Activated CD8-positive, alpha-beta T cell treated with anti-CD3 and anti-CD28 coated beads for 36 hours (primary cell): Measurements from ENCODE around the gene CLTCL1. TPM values are rescaled to one million over a fixed set of nuclear protein-coding genes. Genes with fewer than 3 reads are reported as not detected.

Experiments used
- ATAC-seq: fragments of 200-7000 bp; cut with Tn5 transposase; one replicate; pipeline ENCODE4 v1.10.0; 2021; ENCODE audit warnings: mild to moderate bottlenecking, moderate library complexity
- CTCF ChIA-PET: fragments of 350-600 bp; sonication (Branson Sonifier 250); formaldehyde crosslinking; loops from one replicate; lab custom pipeline; 2021; ENCODE audit warnings: antibody characterized with exemption; lab: Charles Lee
- POLR2A ChIA-PET: fragments of 350-600 bp; sonication (Branson Sonifier 250); formaldehyde crosslinking; loops from one replicate; lab custom pipeline; 2021; ENCODE audit warnings: antibody characterized with exemption; lab: Charles Lee
- DNase-seq: peaks from one replicate; pipeline ENCODE4 v3.0.0-alpha.2; 2020
- H3K27ac Mint-ChIP-seq: one replicate; pipeline ENCODE4 v1.8.0; 2021; ENCODE audit warnings: mild to moderate bottlenecking, mixed read lengths
- H3K27me3 Mint-ChIP-seq: one replicate; pipeline ENCODE4 v1.8.0; 2021; ENCODE audit warnings: mixed read lengths
- H3K36me3 Mint-ChIP-seq: one replicate; pipeline ENCODE4 v1.8.0; 2021; ENCODE audit warnings: low read depth, mixed read lengths
- H3K4me1 Mint-ChIP-seq: one replicate; pipeline ENCODE4 v1.8.0; 2021; ENCODE audit warnings: low read depth, mixed read lengths
- H3K4me3 Mint-ChIP-seq: one replicate; pipeline ENCODE4 v1.8.0; 2021; ENCODE audit warnings: mild to moderate bottlenecking, moderate library complexity, mixed read lengths
- H3K9me3 Mint-ChIP-seq: one replicate; pipeline ENCODE4 v1.8.0; 2021; ENCODE audit warnings: mixed read lengths
- CTCF ChIP-seq: fragments of 200-600 bp; IDR thresholded peaks from one replicate; pipeline ENCODE4 v1.8.0; 2022; ENCODE audit warnings: antibody characterized with exemption, mild to moderate bottlenecking
- intact Hi-C: fragments of 100-400 bp; cut with micrococcal nuclease; formaldehyde crosslinking; loops from one replicate; pipeline ENCODE4 v1.10.0; 2022
- total RNA-seq, 2 experiments: library from RNA; stranded (reverse); gene quantifications; one replicate each; pipeline ENCODE4 v1.2.3, GENCODE V29; 2021

CLTCL1 gene
- total RNA-seq, 2 experiments from 2014 or later: 0.45 to 0.65 TPM

GRCh38 chr22:19223617-19224016, 67.9 kb downstream of the CLTCL1 start:
- ChIA-PET CTCF (interaction anchor here (1.0 to 1.2 kb wide), 3 partner anchors 10 to 30 kb away, joined by 3 to 4 read pairs (median 3); no protein-coding TSS in a partner anchor), POLR2A (no interaction called here)
- no peak overlapping the region for H3K27ac Mint-ChIP-seq
- DNase-seq (no peak), ATAC-seq (no peak)
- intact Hi-C loops: no loop called here
- H3K36me3 Mint-ChIP-seq: no peaks in the 10 kb centered on the region
- no peak overlapping the region for H3K4me3 Mint-ChIP-seq
- H3K9me3 Mint-ChIP-seq: no peaks in the 10 kb centered on the region
- H3K27me3 Mint-ChIP-seq: no peaks in the 10 kb centered on the region
- no peaks in the 10 kb centered on the region for H3K4me1 Mint-ChIP-seq
- TF ChIP-seq CTCF: no peak

- ATAC-seq (no peak), DNase-seq (no peak)
- Mint-ChIP-seq H3K4me1 (peaks cover under 1% of the 10 kb centered on the region), H3K4me3 (no peak overlapping the region), H3K27me3 (no peaks in the 10 kb centered on the region), H3K9me3 (no peaks in the 10 kb centered on the region), H3K27ac (no peak overlapping the region), H3K36me3 (no peaks in the 10 kb centered on the region)
- POLR2A ChIA-PET: interaction anchor here (1.3 kb wide), 1 partner anchor 15 kb away, joined by 4 read pairs; no protein-coding TSS in a partner anchor
- intact Hi-C loops: no loop called here
- CTCF ChIA-PET: interaction anchor here (1.0 to 1.2 kb wide), 3 partner anchors 9 to 29 kb away, joined by 3 to 4 read pairs (median 3); no protein-coding TSS in a partner anchor
- TF ChIP-seq CTCF: no peak
These were observed 68.4 kb downstream of the CLTCL1 start for GRCh38 chr22:19223110-19223509.

GRCh38 chr22:19222242-19223005, 69.1 kb downstream of the CLTCL1 start:
- no peaks in the 10 kb centered on the region for H3K9me3 Mint-ChIP-seq
- CTCF ChIA-PET: interaction anchor here (1.0 to 1.2 kb wide), 2 partner anchors 27 to 29 kb away, joined by 3 read pairs; no protein-coding TSS in a partner anchor
- H3K27me3 Mint-ChIP-seq: no peaks in the 10 kb centered on the region
- ATAC-seq (no peak), DNase-seq (no peak)
- intact Hi-C loops: no loop called here
- POLR2A ChIA-PET: interaction anchor here (1.3 kb wide), 1 partner anchor 14 kb away, joined by 4 read pairs; no protein-coding TSS in a partner anchor
- no peak for TF ChIP-seq CTCF
- no peak overlapping the region for H3K4me3 Mint-ChIP-seq
- no peak overlapping the region for H3K27ac Mint-ChIP-seq
- peaks cover 4% of the 10 kb centered on the region for H3K4me1 Mint-ChIP-seq
- no peaks in the 10 kb centered on the region for H3K36me3 Mint-ChIP-seq

GRCh38 chr22:19220867-19221266, 70.7 kb downstream of the CLTCL1 start:
- Mint-ChIP-seq H3K4me1 (peaks cover 4% of the 10 kb centered on the region), H3K27ac (no peak overlapping the region), H3K36me3 (no peaks in the 10 kb centered on the region), H3K9me3 (no peaks in the 10 kb centered on the region), H3K4me3 (no peak overlapping the region), H3K27me3 (no peaks in the 10 kb centered on the region)
- ATAC-seq (no peak), DNase-seq (no peak)
- POLR2A ChIA-PET: no interaction called here
- intact Hi-C loops: no loop called here
- no peak for TF ChIP-seq CTCF
- CTCF ChIA-PET: no interaction called here

- no peak overlapping the region for H3K4me3 Mint-ChIP-seq
- H3K9me3 Mint-ChIP-seq: no peaks in the 10 kb centered on the region
- H3K36me3 Mint-ChIP-seq: no peaks in the 10 kb centered on the region
- H3K27ac Mint-ChIP-seq: no peak overlapping the region
- intact Hi-C loops: no loop called here
- ChIA-PET POLR2A (no interaction called here), CTCF (interaction anchor here (1.0 to 1.4 kb wide), 2 partner anchors 13 kb away, joined by 4 read pairs; no protein-coding TSS in a partner anchor)
- peaks cover 4% of the 10 kb centered on the region for H3K4me1 Mint-ChIP-seq
- DNase-seq (no peak), ATAC-seq (no peak)
- no peaks in the 10 kb centered on the region for H3K27me3 Mint-ChIP-seq
- no peak for TF ChIP-seq CTCF
These were observed 72.8 kb downstream of the CLTCL1 start for GRCh38 chr22:19218541-19219233.
